Osteoblast (primary cell): Measurements from ENCODE around the gene PBX3. TPM values are rescaled to one million over a fixed set of nuclear protein-coding genes. Genes with fewer than 3 reads are reported as not detected.

Experiments used
- DNase-seq: peaks from one replicate; pipeline ENCODE4 v3.0.0; 2011; ENCODE audit warnings: low spot score, mixed read lengths; ENCODE audit not compliant: insufficient read length; ENCODE audit errors: missing footprints
- H2AFZ ChIP-seq: 2 replicates; pipeline ENCODE4 v1.6.0; 2011; ENCODE audit warnings: mild to moderate bottlenecking, low read length
- H3K27ac ChIP-seq: 2 replicates; pipeline ENCODE4 v1.5.1; 2011; ENCODE audit warnings: mild to moderate bottlenecking, low read depth, low read length, moderate library complexity
- H3K27me3 ChIP-seq: 2 replicates; pipeline ENCODE4 v1.6.0; 2012; ENCODE audit warnings: mild to moderate bottlenecking, control low read depth, inconsistent platforms, low read length, moderate library complexity; ENCODE audit not compliant: insufficient read depth
- H3K36me3 ChIP-seq: 2 replicates; pipeline ENCODE4 v1.5.1; 2011; ENCODE audit warnings: mild to moderate bottlenecking, low read length, control low read depth, moderate library complexity; ENCODE audit not compliant: insufficient read depth
- H3K4me1 ChIP-seq: 2 replicates; pipeline ENCODE4 v1.5.1; 2011; ENCODE audit warnings: mild to moderate bottlenecking, low read length, control low read depth, moderate library complexity; ENCODE audit not compliant: insufficient read depth
- H3K4me2 ChIP-seq: 2 replicates; pipeline ENCODE4 v1.6.0; 2011; ENCODE audit warnings: mild to moderate bottlenecking, low read length; ENCODE audit not compliant: insufficient read depth
- H3K4me3 ChIP-seq: fragments of 200-600 bp; sonication (generic); 3 replicates; pipeline ENCODE4 v1.5.1; 2012; ENCODE audit warnings: mild to moderate bottlenecking, low read length, inconsistent platforms; ENCODE audit not compliant: insufficient read depth
- H3K79me2 ChIP-seq: 2 replicates; pipeline ENCODE4 v1.6.0; 2012; ENCODE audit warnings: mild to moderate bottlenecking, low read length, control low read depth, inconsistent platforms; ENCODE audit not compliant: insufficient read depth
- H3K9me3 ChIP-seq: 2 replicates; pipeline ENCODE4 v1.5.1; 2011; ENCODE audit warnings: low read depth, low read length, control low read depth
- H4K20me1 ChIP-seq: 2 replicates; pipeline ENCODE4 v1.6.0; 2012; ENCODE audit warnings: mild to moderate bottlenecking, low read length, control low read depth; ENCODE audit not compliant: insufficient read depth
- total RNA-seq: library from RNA; depleted of rRNA; stranded (reverse); fragments of >200 nt; gene quantifications from 2 replicates; pipeline ENCODE4 v1.2.3, GENCODE V29; 2012
- TF ChIP-seq, protein P1 (sequence below): IDR thresholded peaks from 2 replicates; pipeline ENCODE4 v1.5.1; 2011; ENCODE audit warnings: mild to moderate bottlenecking, low read depth, low read length, moderate library complexity; ENCODE audit errors: extremely low read depth

Gene PBX3
- total RNA-seq, 1 donor, result 34.7 TPM

GRCh38 chr9:125932746-125933455 is 185.7 kb downstream of the PBX3 start:
- Histone ChIP-seq H2AFZ (no peak overlapping the region), H3K4me1 (peaks cover 20% of the 10 kb centered on the region), H3K27me3 (no peaks in the 10 kb centered on the region), H3K79me2 (peaks cover 22% of the 10 kb centered on the region), H3K4me2 (peak overlapping the region; percentile 57), H3K27ac (peak overlapping the region; percentile 84), H3K4me3 (no peak overlapping the region), H3K36me3 (peaks cover 10% of the 10 kb centered on the region), H4K20me1 (no peaks in the 10 kb centered on the region), H3K9me3 (no peaks in the 10 kb centered on the region)
- DNase-seq, result no peak
- TF ChIP-seq, protein P1, sequence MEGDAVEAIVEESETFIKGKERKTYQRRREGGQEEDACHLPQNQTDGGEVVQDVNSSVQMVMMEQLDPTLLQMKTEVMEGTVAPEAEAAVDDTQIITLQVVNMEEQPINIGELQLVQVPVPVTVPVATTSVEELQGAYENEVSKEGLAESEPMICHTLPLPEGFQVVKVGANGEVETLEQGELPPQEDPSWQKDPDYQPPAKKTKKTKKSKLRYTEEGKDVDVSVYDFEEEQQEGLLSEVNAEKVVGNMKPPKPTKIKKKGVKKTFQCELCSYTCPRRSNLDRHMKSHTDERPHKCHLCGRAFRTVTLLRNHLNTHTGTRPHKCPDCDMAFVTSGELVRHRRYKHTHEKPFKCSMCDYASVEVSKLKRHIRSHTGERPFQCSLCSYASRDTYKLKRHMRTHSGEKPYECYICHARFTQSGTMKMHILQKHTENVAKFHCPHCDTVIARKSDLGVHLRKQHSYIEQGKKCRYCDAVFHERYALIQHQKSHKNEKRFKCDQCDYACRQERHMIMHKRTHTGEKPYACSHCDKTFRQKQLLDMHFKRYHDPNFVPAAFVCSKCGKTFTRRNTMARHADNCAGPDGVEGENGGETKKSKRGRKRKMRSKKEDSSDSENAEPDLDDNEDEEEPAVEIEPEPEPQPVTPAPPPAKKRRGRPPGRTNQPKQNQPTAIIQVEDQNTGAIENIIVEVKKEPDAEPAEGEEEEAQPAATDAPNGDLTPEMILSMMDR, result no peak

DNA sequence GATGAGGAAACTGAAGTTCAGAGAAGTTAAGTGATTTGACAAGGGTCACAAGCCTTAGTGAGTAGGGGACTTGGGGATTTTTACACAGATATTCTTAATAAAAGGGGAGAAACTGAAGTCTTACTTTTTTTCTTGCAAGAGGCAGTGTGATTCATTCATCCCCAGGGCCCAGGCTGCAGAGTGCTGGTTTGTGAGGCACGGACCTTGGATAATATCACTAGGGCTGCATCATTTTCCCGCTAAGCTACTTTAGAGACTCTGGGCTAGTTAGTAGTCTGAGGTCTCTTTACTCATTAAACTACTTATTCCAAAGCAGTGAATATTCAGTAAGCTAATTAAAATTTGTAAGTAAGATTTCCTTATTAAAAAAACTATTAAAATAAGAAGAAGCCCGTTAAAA is 195.0 kb downstream of the PBX3 start:
- no peaks in the 10 kb centered on the region for H3K27me3 ChIP-seq
- H2AFZ ChIP-seq, result no peak overlapping the region
- H3K9me3 ChIP-seq, result no peaks in the 10 kb centered on the region
- H4K20me1 ChIP-seq, result peaks cover 5% of the 10 kb centered on the region
- no peak overlapping the region for H3K27ac ChIP-seq
- H3K4me3 ChIP-seq, result no peak overlapping the region
- no peak overlapping the region for H3K4me2 ChIP-seq
- DNase-seq, result peak; percentile 70
- peaks cover 7% of the 10 kb centered on the region for H3K36me3 ChIP-seq
- TF ChIP-seq, protein P1, result no peak
- peaks cover 4% of the 10 kb centered on the region for H3K4me1 ChIP-seq
- peaks cover 4% of the 10 kb centered on the region for H3K79me2 ChIP-seq

DNA sequence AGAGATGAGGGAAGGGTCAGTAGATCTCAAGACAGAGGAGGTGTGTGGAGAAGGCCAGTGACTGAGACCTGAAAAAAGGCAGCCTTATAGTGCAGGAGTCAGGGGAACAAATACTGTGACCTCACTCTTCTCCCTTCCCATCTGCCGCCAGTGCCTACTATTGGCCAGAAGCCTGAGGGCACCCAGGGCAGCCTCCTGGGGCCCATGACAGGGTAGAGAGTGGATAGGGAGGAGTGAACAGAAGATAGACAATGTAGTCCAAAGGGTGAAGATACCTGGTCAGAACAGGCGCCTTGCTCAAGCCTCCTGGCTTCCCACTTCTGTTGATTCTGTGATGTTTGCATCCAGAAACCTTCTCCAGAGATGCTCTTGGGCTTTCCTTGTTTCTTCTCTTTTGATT is 196.7 kb downstream of the PBX3 start:
- Histone ChIP-seq H3K4me1 (peaks cover 4% of the 10 kb centered on the region), H3K36me3 (peaks cover 7% of the 10 kb centered on the region), H3K9me3 (no peaks in the 10 kb centered on the region), H4K20me1 (peaks cover 5% of the 10 kb centered on the region), H2AFZ (no peak overlapping the region), H3K4me3 (no peak overlapping the region), H3K4me2 (no peak overlapping the region), H3K79me2 (peaks cover 4% of the 10 kb centered on the region), H3K27me3 (no peaks in the 10 kb centered on the region), H3K27ac (no peak overlapping the region)
- no peak for DNase-seq
- TF ChIP-seq, protein P1, result no peak

GRCh38 chr9:125946397-125946796 is 199.2 kb downstream of the PBX3 start:
- Histone ChIP-seq H3K27ac (no peak overlapping the region), H3K36me3 (peaks cover 7% of the 10 kb centered on the region), H3K9me3 (no peaks in the 10 kb centered on the region), H3K4me3 (no peak overlapping the region), H3K4me2 (no peak overlapping the region), H4K20me1 (peaks cover 5% of the 10 kb centered on the region), H2AFZ (no peak overlapping the region), H3K79me2 (peaks cover 4% of the 10 kb centered on the region), H3K4me1 (peaks cover 4% of the 10 kb centered on the region), H3K27me3 (no peaks in the 10 kb centered on the region)
- no peak for DNase-seq
- TF ChIP-seq, protein P1, result no peak
